Omental fat pad (tissue), 4 donors: ENCODE measurements around the gene HAPLN3. TPM values are rescaled to one million over a fixed set of nuclear protein-coding genes. Genes with fewer than 3 reads are reported as not detected.

Source experiments
- ATAC-seq: fragments of 150-250 bp; one replicate; pipeline ENCODE4 v1.9.1; 2016; ENCODE audit warnings: mild to moderate bottlenecking, moderate library complexity; ENCODE audit not compliant: low FRiP score
- DNase-seq: peaks from one replicate; pipeline ENCODE4 v3.0.0-alpha.2; 2019; ENCODE audit warnings: low spot score
- CTCF ChIP-seq, 3 donors: fragments of 450-650 bp; IDR thresholded peaks; one replicate each; pipeline ENCODE4 v1.5.1; 2016 to 2017; ENCODE audit warnings: antibody characterized with exemption in 3 of 3, mild to moderate bottlenecking in 3 of 3, moderate library complexity in 2 of 3
- total RNA-seq, 4 donors: library from RNA; depleted of rRNA; stranded (reverse); fragments of >200 nt; gene quantifications; one replicate each; pipeline ENCODE4 v1.1.0, GENCODE V29; 2016

HAPLN3 gene
- total RNA-seq, 4 donors from 2014 or later, result 7.2 to 56.2 (median 31.0) TPM

- no peak for TF ChIP-seq CTCF (IDR thresholded peaks at IDR 0.05)
- ATAC-seq (no peak), DNase-seq (no peak)
Observed at GRCh38 chr15:88859550-88859949, 35.8 kb downstream of the HAPLN3 start.

- no peak for TF ChIP-seq CTCF (IDR thresholded peaks at IDR 0.05)
- ATAC-seq (no peak), DNase-seq (no peak)
Observed at GRCh38 chr15:88858934-88859333, 36.4 kb downstream of the HAPLN3 start.

- DNase-seq (no peak), ATAC-seq (no peak)
- no peak for TF ChIP-seq CTCF (IDR thresholded peaks at IDR 0.05)
Observed at GRCh38 chr15:88852476-88852875, 42.9 kb downstream of the HAPLN3 start.

- ATAC-seq (no peak), DNase-seq (no peak)
- no peak for TF ChIP-seq CTCF (IDR thresholded peaks at IDR 0.05)
Observed at GRCh38 chr15:88849376-88850072, 45.8 kb downstream of the HAPLN3 start.

GRCh38 chr15:88848203-88848602, 47.1 kb downstream of the HAPLN3 start:
- DNase-seq (no peak), ATAC-seq (no peak)
- TF ChIP-seq CTCF (IDR thresholded peaks at IDR 0.05), result no peak

GRCh38 chr15:88847144-88847543, 48.2 kb downstream of the HAPLN3 start:
- ATAC-seq (no peak), DNase-seq (no peak)
- no peak for TF ChIP-seq CTCF (IDR thresholded peaks at IDR 0.05)

- no peak for DNase-seq
- ATAC-seq, result no peak
- TF ChIP-seq CTCF (IDR thresholded peaks at IDR 0.05), result no peak
Observed at GRCh38 chr15:88845616-88846015, 49.7 kb downstream of the HAPLN3 start.
